HepG2 (cell line): ENCODE results near the gene PVRIG. TPM values are rescaled to one million over a fixed set of nuclear protein-coding genes. Genes with fewer than 3 reads are reported as not detected.

Experiments
- AFF4 ChIP-seq: sonication (generic); formaldehyde crosslinking; IDR thresholded peaks from 2 replicates; pipeline ENCODE4 v1.4.0; 2020; ENCODE audit warnings: missing genetic modification reagents
- EP300 ChIP-seq, 3 experiments: sonication (generic) in 1 of 3; formaldehyde crosslinking in 1 of 3; IDR thresholded peaks; 2 replicates each; pipeline versions ENCODE4 v1.5.1 to v1.6.1; 2011 to 2020; ENCODE audit warnings: low read depth in 2 of 3, low read length in 2 of 3, borderline replicate concordance in 1 of 3, improper control_type of control experiment in 1 of 3, mild to moderate bottlenecking in 1 of 3, missing genetic modification reagents in 1 of 3, moderate library complexity in 1 of 3
- FOSL1 ChIP-seq: sonication (generic); formaldehyde crosslinking; IDR thresholded peaks from 2 replicates; pipeline ENCODE4 v1.9.0; 2021; ENCODE audit warnings: missing genetic modification reagents, borderline replicate concordance
- FOXK2 ChIP-seq: fragments of 450-650 bp; IDR thresholded peaks from 2 replicates; pipeline ENCODE4 v1.6.1; 2016
- FOXO1 ChIP-seq: sonication (generic); formaldehyde crosslinking; IDR thresholded peaks from 2 replicates; pipeline ENCODE4 v1.4.0; 2020; ENCODE audit warnings: missing genetic modification reagents
- JUNB ChIP-seq: sonication (generic); formaldehyde crosslinking; IDR thresholded peaks from 2 replicates; pipeline ENCODE4 v1.8.0; 2022; ENCODE audit warnings: missing genetic modification reagents, mild to moderate bottlenecking, borderline replicate concordance
- MTERF4 ChIP-seq: sonication (generic); formaldehyde crosslinking; IDR thresholded peaks from 2 replicates; pipeline ENCODE4 v1.8.0; 2023; ENCODE audit warnings: mild to moderate bottlenecking, missing genetic modification reagents
- NFE2 ChIP-seq: sonication (generic); formaldehyde crosslinking; IDR thresholded peaks from 2 replicates; pipeline ENCODE4 v1.4.0; 2020; ENCODE audit warnings: missing genetic modification reagents
- NR2F6 ChIP-seq, 2 experiments: IDR thresholded peaks; 2 replicates each; pipeline ENCODE4 v1.6.1; 2016; ENCODE audit warnings: antibody characterized with exemption in 1 of 2, mild to moderate bottlenecking in 1 of 2
- PCBP2 ChIP-seq: fragments of 200-400 bp; formaldehyde crosslinking; optimal IDR thresholded peaks from 2 replicates; pipeline ENCODE3; 2018; ENCODE audit warnings: low read length, low read depth; ENCODE audit not compliant: poor library complexity, severe bottlenecking
- SP1 ChIP-seq, 2 experiments: fragments of 450-650 bp in 1 of 2; sonication (generic) in 1 of 2; formaldehyde crosslinking in 1 of 2; IDR thresholded peaks; 2 replicates each; pipeline versions ENCODE4 v1.4.0 to v1.6.1; 2016 to 2020; ENCODE audit warnings: missing genetic modification reagents in 1 of 2
- SRSF1 ChIP-seq: fragments of 200-400 bp; formaldehyde crosslinking; optimal IDR thresholded peaks from 2 replicates; pipeline ENCODE3; 2017; ENCODE audit warnings: mild to moderate bottlenecking, low read depth, low read length, moderate library complexity
- ZGPAT ChIP-seq: IDR thresholded peaks from 2 replicates; pipeline ENCODE4 v1.6.1; 2016; ENCODE audit warnings: mild to moderate bottlenecking
- ZNF160 ChIP-seq: sonication (generic); formaldehyde crosslinking; IDR thresholded peaks from 2 replicates; pipeline ENCODE4 v1.8.0; 2022; ENCODE audit warnings: mild to moderate bottlenecking, inconsistent platforms, missing genetic modification reagents
- ZNF446 ChIP-seq: sonication (generic); formaldehyde crosslinking; IDR thresholded peaks from 2 replicates; pipeline ENCODE4 v1.5.0; 2020; ENCODE audit warnings: mild to moderate bottlenecking, missing genetic modification reagents
- ZSCAN21 ChIP-seq: sonication (generic); formaldehyde crosslinking; IDR thresholded peaks from 2 replicates; pipeline ENCODE4 v1.8.0; 2022; ENCODE audit warnings: mild to moderate bottlenecking, missing genetic modification reagents, moderate library complexity, borderline replicate concordance
- ZSCAN9 ChIP-seq: IDR thresholded peaks from 2 replicates; pipeline ENCODE4 v1.6.1; 2016; ENCODE audit warnings: borderline replicate concordance
- polyA plus RNA-seq, 8 experiments: library from polyadenylated mRNA; depleted of rRNA in 3 of 8; stranded (reverse) in 7 of 8; unstranded in 1 of 8; fragments of >200 nt; fragmentation: Illumina TruSeq in 4 of 8; extraction: Trizol in 4 of 8; gene quantifications; 2 replicates each; pipeline versions ENCODE4 v1.2.1 to v1.2.3, GENCODE V29; 2011 to 2016; ENCODE audit warnings: low read depth in 4 of 8, missing spikeins in 1 of 8, mixed read lengths in 1 of 8; ENCODE audit not compliant: insufficient read depth in 1 of 8
- total RNA-seq, 5 experiments: library from RNA; depleted of rRNA; stranded (reverse); fragments of >200 nt; fragmentation: Illumina TruSeq; extraction: Trizol; gene quantifications; 2 replicates each; pipeline ENCODE4 v1.2.3, GENCODE V29; 2016; ENCODE audit warnings: low read depth in 1 of 5
- TF ChIP-seq, protein P1 (sequence below): sonication (generic); formaldehyde crosslinking; IDR thresholded peaks from 2 replicates; pipeline ENCODE4 v1.4.0; 2020; ENCODE audit warnings: missing genetic modification reagents, borderline replicate concordance

PVRIG gene
- total and polyA plus RNA-seq, 2 of the 13 experiments (the other 11 are each of a cell fraction or from before 2014, with no cell fraction given): not detected

DNA sequence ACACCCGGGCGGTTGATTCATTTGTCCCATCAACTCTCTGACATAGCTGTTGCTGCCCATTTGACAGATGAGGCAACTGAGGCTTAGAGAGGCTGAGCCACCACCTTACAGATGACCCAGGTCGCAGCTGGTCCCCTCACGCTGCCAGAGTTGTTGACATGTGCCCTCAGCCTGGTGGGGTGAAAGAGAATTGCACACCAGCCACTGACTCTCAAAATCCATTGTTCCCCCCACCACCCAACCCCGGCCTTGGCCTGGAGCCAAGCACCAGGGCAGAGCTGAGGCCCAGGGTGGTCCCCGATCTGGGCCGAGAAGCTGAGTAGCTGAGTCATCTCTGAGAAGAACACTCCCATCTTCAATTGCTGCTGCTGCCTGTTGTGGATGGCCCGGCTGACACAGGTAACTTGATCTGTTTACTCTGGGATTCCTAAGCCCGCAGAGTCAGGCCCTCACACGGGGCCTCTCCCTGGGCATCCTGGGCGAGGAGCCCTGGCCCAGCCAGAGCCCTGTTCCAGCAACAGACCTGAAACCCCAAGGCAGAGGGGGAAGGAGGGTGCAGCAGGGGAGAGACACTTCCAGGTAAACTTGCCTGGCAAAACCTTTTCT lies 27.5 kb downstream of the PVRIG start (continued):
- peak; percentile 27; the same call in 1 of the 2 replicates for TF ChIP-seq JUNB (CRISPR knock-in tag)
- TF ChIP-seq ZSCAN9 (CRISPR knock-in tag): peak; percentile 53; the same call in 1 of the 2 replicates
- peak in 1 of 2 experiments; percentile 77; a peak in 2 of 4 replicates for TF ChIP-seq EP300 (IDR thresholded peaks at IDR 0.05; ENCODE audit: low read depth in 2 of 2, low read length in 2 of 2)
- TF ChIP-seq EP300 (CRISPR knock-in tag; IDR thresholded peaks at IDR 0.05; ENCODE audit: borderline replicate concordance): no peak; the same call in 1 of the 2 replicates
- no peak for TF ChIP-seq SP1 (IDR thresholded peaks at IDR 0.05)
- TF ChIP-seq SP1 (CRISPR knock-in tag; IDR thresholded peaks at IDR 0.05): no peak
- TF ChIP-seq ZNF446: no peak
- TF ChIP-seq ZSCAN21 (CRISPR knock-in tag): no peak
- no peak for TF ChIP-seq ZNF160 (CRISPR knock-in tag)
- TF ChIP-seq MTERF4 (CRISPR knock-in tag): no peak
- peak; percentile 55; the same call in 1 of the 2 replicates for TF ChIP-seq NFE2 (CRISPR knock-in tag)
- TF ChIP-seq PCBP2: no peak
- no peak for TF ChIP-seq FOSL1
- no peak for TF ChIP-seq AFF4 (CRISPR knock-in tag)
- no peak for TF ChIP-seq FOXK2
- TF ChIP-seq FOXO1: peak; percentile 82
- peak; percentile 65 for TF ChIP-seq ZGPAT (CRISPR knock-in tag)
- peak; percentile 51; the same call in 1 of the 2 replicates for TF ChIP-seq NR2F6 (IDR thresholded peaks at IDR 0.05)
- peak; percentile 74 for TF ChIP-seq NR2F6 (CRISPR knock-in tag; IDR thresholded peaks at IDR 0.05)
- no peak for TF ChIP-seq SRSF1
- TF ChIP-seq, protein P1, sequence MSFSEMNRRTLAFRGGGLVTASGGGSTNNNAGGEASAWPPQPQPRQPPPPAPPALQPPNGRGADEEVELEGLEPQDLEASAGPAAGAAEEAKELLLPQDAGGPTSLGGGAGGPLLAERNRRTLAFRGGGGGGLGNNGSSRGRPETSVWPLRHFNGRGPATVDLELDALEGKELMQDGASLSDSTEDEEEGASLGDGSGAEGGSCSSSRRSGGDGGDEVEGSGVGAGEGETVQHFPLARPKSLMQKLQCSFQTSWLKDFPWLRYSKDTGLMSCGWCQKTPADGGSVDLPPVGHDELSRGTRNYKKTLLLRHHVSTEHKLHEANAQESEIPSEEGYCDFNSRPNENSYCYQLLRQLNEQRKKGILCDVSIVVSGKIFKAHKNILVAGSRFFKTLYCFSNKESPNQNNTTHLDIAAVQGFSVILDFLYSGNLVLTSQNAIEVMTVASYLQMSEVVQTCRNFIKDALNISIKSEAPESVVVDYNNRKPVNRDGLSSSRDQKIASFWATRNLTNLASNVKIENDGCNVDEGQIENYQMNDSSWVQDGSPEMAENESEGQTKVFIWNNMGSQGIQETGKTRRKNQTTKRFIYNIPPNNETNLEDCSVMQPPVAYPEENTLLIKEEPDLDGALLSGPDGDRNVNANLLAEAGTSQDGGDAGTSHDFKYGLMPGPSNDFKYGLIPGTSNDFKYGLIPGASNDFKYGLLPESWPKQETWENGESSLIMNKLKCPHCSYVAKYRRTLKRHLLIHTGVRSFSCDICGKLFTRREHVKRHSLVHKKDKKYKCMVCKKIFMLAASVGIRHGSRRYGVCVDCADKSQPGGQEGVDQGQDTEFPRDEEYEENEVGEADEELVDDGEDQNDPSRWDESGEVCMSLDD (CRISPR knock-in tag): no peak; the same call in 1 of the 2 replicates
